HG03108 (cell line): Measurements from ENCODE around the gene ATP13A3.
"Not testable (repeated sequence)": the region's sequence is repeated elsewhere in the genome, so short reads cannot be mapped to it uniquely, and the experiment has no call there.

Experiments used
- ATAC-seq: cut with Tn5 transposase; IDR thresholded peaks from one replicate; pipeline ENCODE4 v1.9.1; 2021; ENCODE audit warnings: moderate library complexity; ENCODE audit not compliant: unreplicated experiment

ATP13A3 gene

DNA sequence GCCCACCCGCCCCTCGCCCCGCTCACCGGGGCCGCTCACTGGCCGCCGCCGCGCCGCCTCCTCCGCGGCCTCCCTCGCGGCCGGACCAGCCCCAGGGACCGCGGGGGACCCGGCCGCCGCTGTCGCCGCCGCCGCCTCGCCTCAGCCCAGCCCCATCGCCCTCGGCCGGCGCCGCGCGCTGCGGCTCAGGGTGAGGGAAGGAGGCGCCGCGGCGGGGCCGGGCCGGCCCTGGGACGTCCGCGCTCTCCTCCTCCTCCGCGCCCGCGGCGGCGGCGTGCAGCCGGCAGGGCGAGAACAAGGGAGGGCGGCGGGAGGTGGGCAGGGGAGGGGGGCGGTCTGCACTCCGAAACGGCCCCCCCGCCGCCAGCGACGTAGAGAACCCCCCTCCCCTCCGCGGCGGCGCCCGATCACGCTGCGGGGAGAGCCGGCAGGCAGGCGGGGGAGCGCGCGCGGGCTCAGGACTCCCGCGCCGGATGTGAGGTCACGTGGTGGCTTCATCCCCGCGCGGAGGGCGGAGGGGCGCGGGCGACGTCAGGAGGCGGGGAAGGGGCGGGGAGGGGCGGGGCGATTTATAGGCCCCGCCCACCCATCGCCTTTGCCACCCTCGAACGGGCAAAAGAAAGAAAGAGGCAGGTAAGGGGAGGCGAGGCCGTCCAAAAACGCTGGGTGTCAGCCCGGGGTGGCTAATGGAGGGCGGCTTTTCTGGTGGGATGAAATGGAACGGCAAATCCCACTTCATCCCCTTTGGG lies at the start of gene ATP13A3:
Gene ATP13A3 (minus strand): TSS at position 463 of the 749 bp plus-strand sequence. CDS start 24,812 bp downstream, outside the sequence.
- ATAC-seq: peak; percentile 65

DNA sequence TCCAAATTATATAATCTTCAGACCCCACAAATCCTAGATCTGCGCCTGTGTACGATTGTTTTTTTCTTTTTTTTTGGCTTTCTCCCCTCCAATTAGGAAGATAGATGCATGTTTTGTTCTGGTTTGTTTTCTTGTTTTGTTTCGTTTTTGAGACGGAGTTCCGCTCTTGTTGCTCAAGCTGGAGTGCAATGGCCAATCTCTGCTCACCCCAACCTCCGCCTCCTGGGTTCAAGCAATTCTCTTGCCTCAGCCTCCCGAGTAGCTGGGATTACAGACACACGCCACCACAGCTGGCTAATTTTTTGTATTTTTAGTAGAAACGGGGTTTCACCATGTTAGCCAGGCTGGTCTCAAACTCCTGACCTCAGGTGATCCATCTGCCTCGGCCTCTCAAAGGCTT lies 48.4 kb upstream of the ATP13A3 start:
- ATAC-seq: not testable (repeated sequence)

DNA sequence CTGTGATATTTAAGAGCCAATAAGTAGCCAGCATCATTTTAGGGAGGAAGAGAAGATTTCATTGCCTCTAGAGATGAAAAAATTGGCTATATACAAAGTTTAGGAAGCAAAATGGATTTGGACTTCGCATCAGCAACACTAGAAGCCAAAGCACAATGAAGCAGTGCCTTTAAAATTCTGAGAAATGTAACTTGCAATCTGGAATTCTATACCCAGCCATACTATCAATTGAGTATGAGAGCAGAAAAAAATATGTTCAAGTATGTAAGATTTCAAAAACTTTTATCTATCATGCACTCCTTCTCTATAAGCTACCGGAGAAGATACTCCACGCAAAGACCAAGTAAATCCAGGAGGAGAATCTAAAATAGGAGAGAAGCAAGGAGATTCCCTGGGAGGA lies 47.4 kb upstream of the ATP13A3 start:
- ATAC-seq: no peak

DNA sequence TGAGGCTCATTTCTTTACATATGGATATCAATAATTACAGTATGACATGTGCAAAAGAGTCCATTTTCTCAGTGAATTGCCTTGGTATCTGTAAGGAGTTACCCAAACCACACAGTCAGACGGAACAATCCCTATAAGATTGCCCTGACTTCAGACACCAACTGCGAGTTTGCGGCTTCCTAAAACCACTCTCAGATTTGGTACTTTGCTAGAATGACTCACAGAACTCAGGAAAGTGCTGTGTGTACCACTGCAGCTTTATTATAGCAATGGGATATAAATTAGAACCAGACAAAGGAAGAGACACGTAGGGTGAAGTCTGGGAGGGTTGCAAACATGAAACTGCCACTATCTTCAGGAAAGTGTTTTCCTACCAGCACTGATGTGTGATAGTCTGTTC lies 45.8 kb upstream of the ATP13A3 start:
- no peak for ATAC-seq

DNA sequence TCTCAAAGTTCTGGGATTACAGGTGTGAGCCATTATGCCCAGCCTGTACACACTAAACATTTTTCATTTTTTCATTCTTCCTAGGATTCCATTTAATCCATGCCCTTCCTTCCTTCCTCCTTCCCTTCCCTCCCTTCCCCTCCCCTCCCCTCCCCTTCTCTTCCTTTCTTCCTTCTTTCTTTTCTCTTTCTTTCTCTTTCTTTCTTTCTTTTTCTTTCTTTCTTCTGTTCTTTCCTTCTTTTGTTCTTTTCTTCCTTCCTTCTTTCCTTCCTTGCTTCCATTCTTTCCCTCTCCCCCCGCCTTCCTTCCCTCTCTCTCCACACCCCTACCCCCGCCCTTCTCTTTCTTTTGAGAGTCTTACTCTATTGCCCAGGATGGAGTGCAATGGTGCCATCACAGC lies 40.9 kb upstream of the ATP13A3 start:
- ATAC-seq: no peak

DNA sequence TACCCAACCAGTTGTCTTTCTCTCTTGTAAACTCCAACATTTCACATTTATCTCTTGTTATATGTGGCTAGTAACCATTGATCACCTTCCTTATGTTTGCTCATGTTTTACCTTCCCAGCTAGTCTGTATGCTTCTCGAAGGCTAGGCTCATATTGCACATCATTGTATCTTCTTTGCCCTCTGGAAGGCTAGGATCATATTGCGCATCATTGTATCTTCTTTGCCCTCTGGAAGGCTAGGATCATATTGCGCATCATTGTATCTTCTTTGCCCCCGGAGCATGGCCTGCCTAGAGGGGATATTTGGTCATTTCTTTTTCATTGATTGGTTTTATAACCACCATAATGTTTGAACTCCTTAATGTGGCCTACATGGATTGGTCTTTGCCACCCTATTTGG lies 39.4 kb upstream of the ATP13A3 start:
- no peak for ATAC-seq

DNA sequence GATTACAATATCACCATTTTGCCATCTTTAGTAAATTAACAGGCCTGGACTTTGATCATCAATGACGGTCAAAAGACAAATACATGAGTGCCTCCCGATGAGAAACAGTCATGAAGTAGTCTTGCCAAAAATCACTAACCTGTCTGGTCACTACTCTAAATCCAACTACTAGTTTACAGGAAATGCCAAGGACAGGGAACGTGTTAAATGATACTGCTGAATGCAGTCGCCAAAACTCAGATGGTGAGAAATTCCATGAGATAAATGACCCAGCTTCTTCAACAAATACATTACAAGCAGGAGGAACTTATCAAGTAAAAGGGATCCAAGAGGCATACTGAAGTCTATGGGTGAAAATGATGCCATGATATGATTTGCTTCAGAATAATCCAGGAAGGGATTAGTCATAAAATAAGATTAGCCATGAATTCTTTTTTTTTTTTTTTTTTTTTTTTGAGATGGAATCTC lies 35.8 kb upstream of the ATP13A3 start:
- no peak for ATAC-seq

DNA sequence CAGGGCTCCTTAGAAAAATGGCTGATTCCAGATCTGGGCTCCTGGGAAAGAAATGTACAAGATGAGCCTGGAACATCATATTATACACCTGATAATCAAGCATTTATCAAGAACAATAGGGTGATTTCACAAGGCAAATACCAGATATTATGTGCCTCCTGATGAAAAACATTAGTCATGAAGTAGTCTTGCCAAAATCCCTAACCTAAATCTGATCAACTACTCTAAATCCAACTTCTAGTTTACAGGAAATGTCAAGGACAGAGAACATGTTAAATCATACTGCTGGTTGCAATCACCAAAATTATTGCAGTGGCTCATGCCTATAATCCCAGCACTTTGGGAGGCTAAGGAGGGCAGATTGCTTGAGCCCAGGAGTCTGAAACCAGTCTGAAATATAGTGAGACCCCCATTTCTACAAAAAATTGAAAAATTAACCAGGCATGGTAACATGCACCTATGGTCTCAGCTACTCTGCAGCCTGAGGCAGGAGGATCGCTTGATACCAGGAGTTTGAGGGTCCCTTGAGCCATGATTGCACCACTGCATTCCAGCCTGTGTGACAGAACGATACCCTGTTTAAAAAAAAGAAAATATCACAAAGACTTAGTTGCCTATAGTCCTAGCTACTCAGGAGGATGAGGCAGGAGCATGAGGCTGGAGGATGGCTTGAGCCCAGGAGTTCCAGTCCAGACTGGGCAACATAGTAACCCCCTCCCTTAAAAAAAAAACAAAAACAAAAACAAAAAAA lies 34.9 kb upstream of the ATP13A3 start:
- ATAC-seq: no peak

DNA sequence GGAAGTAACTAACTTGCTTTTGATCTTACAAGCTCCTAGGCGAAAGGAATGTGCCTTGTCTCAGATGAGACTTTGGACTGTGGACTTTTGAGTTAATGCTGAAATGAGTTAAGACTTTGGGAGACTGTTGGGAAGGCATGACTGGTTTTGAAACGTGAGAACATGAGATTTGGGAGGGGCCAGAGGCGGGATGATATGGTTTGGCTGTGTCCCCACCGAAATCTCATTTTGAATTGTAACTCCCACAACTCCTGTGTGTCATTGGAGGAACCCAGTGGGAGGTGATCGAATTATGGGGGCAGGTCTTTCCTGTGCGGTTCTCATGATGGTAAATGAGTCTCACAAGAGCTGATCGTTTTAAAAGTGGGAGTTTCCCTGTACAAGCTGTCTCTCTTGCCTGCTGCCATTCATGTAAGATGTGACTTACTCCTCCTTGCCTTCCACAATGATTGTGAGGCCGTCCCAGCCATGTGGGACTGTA lies 33.9 kb upstream of the ATP13A3 start:
- ATAC-seq: not testable (repeated sequence)

DNA sequence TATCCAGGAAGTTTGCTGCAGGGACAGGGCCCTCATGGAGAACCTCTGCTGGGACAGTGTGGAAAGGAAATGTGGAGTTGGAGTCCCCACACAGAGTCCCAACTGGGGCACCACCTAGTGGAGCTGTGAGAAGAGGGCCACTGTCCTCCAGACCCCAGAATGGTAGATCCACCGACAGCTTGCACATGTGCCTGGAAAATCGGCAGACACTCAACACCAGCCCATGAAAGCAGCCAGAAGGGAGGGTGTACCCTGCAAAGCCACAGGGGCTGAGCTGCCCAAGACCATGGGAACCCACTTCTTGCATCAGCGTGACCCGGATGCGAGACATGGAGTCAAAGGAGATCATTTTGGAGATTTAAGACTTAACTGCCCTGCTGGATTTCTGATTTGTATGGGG lies 33.4 kb upstream of the ATP13A3 start:
- not testable (repeated sequence) for ATAC-seq

DNA sequence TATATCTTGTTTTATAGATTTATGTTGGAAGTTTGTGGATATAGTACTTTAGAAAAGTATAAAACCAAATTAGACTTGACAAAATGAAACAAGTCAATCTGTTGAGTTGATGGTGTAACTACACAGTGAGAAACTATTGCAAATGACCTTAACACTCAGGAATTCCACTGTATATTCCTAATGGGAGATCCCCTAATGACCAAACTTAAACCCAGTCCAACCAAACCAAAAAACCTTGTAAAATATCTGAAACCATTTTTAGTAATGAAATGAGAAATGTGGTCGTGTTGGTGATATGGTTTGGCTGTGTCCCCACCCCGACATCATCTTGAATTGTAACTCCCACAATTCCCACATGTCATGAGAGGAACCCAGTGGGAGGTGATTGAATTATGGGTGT lies 31.9 kb upstream of the ATP13A3 start:
- no peak for ATAC-seq

DNA sequence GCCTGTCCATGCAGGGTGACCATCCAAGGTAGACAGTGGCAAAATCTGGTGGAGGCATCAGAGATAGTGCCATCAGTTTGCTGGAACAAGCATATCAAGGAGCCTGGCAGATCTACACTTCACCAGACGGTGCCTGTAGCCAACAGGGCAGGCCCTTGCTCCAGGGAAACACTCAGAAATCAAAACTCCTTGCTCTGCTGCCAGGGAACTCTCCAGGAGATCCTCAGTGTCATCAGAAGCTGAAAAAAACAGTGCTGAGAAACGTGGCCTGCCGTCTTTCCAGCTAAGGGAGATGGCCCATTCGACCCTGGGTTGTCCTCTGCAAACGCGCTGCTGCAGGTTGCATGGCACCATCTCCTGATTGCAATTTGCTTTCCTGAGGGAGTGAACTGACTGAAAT lies 30.5 kb upstream of the ATP13A3 start:
- no peak for ATAC-seq

DNA sequence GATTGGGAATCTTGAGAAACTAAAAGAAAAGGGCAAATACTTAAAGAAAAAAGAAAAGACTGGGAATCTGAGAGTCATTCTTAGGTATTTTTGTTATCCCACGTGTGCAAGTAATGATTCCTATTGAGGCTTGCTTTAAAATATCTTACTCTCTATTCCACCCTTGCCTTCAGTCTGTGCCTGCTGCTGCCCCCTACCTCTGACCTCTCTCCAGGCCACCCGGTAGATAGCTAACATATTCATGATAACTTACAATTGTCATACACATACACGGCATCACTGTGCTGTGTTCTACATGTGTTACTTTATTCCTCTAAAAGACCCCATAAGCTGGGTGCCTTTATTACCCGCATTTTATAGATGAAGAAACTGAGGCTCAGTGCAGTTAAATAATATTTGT lies 27.8 kb upstream of the ATP13A3 start:
- ATAC-seq: no peak

DNA sequence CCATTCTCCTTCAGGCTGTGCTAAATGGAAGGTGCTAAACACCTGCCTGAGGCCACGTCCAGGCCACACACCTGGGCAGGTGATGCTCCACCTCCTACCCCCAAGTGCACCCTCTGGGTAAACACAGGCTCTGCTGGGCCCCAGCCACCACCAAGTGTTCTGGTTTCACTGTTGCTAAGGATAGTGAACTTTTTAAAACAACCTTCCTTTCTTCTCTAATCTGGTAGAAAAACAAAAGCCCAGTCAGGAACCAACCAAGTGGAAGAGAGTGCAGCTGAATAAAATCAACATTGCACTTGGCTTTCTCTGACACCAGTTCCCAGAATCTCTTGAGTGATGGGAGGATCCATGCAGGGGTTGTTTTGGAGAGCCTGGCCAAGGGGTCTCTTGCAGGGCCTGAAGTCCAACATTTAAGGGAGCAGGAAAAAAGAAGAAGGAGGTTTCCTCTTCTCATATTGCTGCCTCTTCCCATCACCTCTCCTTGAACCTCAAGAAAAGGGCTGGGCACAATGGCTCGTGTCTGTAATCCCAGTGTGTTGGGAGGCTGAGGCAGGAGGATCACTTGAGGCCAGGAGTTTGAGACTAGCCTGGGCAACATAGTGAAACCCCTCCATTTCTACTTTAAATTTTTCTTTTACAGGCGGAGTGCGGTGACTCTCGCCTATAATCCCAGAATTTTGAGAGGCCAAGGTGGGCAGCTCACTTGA lies 26.2 kb upstream of the ATP13A3 start:
- ATAC-seq: no peak

DNA sequence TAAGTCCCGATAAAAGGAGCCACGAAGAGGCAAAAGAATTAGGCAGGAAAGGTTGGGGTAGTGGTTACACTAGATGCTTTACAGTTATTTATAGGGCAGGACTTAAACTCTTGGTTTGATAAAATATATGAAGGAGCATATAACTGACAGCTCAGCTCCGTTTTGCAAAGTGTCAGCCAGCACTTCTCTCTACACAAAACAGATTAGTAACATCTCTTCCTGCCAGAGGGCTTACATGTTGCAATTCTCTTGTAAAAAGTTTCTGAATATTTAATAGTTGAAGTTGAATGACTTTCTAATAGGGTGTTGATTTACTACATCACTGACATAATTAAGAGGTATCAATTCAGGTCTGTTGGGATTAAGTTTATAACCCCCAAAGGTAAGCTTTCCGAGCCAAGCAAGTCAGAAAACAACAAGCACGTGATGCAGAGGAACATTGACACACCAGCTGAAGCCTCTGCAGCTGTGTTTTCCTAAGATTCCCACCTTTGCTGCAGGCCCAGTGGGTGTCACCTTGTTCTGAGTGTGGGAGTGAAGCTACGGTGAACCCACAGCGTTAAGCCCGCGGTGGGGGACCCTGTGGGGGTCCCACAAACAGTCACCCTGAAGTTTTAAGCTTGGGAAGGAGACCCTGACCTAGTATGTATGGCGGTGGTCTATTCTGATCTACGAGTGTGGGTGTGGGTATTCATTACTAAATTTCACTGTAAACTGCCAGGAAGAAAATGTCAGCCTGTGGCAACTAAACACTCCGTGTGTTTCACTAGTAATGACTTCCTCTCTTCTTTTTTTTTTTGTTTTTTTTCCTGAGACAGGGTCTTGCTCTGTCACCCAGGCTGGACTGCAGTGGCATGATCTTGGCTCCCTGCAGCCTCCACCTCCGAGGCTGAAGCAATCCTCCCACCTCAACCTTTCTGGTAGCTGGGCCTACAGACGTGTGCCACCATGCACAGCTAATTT lies 22.0 kb upstream of the ATP13A3 start:
- no peak for ATAC-seq

DNA sequence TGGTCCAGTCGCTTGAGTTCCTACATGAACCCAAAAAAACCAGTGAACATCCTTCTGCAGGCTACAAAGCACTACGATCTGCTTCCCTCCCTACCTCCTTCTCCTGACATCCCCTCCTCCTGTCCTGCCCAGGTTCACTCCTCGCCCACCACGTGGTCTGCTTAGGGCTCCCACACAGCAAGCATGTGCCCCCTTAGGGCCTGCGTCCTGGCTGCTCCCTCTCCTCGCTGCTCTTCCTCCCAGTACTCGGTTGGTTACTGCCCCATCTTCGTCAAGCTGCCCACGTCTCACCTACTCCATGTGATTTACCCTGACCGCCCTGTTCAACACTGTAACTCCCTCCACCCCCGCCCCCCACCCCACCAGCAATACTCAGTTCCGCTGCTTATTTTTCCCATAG lies 20.8 kb upstream of the ATP13A3 start:
- ATAC-seq: no peak

DNA sequence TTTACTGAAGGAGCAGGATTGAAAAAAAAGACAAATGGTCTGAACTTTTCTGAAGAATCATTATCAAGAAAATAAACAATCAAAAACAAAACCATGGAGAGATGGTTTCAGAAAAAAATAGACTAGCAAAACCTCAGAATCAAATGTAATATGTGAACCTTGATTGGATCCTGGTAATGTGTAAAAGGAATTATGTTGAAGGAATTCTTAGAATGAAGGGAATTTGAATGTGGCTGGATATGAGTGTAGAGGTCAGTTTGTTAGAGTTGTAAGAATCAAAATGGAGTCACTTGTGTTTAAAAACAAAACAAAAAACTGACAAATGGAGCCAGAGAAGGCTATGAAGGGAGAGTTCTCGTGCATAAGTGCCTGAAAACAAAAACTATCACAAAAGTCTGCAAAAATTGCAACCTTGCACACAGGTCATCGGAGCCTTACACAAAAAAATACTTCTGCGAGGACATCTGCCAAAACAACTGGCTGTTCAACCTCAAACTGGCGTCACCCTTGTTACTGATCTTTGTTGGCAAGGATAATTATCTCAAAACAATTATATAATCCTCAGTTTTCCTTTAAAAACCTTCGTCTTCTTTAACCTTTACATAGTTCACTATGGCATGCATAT lies 19.1 kb upstream of the ATP13A3 start:
- no peak for ATAC-seq

DNA sequence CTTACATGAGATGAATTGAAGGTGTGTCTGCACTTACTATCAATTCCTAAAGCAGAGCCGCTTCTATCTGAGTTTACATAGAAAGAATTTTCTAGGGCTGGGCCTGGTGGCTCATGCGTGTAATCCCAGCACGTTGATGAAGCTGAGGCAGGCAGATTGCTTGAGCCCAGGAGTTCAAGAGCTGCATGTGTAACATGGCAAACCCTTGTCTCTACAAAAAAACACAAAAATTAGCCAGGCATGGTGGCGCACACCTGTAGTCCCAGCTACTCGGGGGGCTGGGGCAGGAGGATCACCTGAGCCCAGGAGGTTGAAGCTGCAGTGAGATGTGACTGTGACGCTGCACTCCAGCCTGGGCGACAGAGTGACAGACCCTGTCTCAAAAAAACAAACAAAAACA lies 18.1 kb upstream of the ATP13A3 start:
- ATAC-seq: no peak

DNA sequence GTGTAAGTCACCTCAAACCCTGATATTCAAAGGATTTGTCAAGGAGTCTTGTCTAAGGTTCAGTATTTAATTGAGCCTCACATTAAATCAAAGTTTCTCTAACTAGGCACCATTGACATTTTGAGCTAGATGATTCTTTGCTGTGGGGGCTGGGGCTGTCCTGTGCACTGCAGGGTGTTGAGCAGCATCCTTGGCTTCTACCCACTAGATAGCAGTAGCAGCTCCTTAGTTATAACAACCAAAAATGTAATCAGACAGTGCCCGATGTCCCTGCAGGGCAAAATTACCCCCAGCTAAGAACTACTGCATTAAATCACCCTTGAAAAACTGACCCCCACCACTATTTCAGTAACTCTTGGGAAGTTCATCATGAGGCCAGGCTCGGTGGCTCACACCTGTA lies 17.3 kb upstream of the ATP13A3 start:
- ATAC-seq: no peak

DNA sequence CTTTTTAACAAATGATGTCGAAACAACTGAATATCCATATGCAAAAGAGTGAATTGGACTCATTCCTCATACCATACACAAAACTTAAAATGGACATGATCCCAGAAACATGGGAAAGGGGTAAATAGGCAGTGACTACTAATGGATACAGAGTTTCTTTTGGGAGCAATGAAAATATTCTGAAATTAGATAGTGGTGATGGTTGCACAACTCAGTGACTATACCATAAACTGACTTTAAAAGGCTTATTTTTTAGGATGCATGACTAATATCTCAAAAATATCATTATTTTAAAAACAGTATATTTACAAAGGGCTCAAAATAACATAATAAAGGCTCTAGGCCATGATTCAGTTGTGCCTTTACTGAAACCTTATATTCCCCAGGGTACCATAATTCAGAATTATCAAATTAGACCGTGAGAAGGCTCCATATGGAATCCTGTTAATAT lies 16.3 kb upstream of the ATP13A3 start:
- ATAC-seq: no peak
